Measurements from ENCODE around the gene OSTN.

OSTN gene

DNA sequence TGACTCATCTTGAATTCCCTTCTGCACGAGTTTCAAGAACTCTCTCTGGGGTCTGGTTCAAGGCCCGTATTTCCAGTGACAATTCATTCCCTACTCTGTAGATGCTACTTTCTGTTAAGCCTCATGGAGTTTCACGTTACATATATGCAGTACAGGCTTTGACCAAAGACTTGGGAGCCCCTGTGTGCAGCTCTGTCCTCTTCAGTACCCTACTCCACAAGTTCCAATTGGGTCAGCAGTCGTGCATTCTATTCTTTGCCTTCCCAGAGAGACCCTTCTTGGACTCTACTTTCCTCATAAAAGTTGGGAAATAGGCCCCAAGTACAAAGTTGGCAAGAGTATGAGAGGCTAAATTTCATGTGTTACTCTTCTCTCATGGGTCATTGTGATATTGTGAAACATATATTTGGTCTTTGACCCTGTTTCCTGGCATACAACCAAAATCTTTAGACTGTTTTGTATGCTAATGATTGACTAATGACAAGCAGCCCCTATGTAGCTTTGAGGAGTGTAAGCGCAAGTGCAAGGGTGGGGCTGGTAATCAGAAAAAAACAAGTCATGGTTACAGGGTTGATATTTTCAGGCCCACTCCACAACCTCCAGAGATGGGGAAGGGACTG, 115.2 kb downstream of the OSTN start:
- no peak for DNase-seq
